Cardiac muscle cell (in vitro differentiated cells and primary cell): Measurements from ENCODE around the gene SP140. TPM values are rescaled to one million over a fixed set of nuclear protein-coding genes. Genes with fewer than 3 reads are reported as not detected.

Experiments used
- DNase-seq, 2 donors: peaks; one replicate each; pipeline versions ENCODE4 v3.0.0 to v3.0.0-alpha.2; 2010 to 2017; ENCODE audit warnings: low read depth in 1 of 2, low spot score in 1 of 2
- H3K27ac ChIP-seq: fragments of 200-600 bp; sonication (generic); 2 replicates; pipeline ENCODE4 v1.5.1; 2016
- H3K27me3 ChIP-seq: fragments of 200-600 bp; sonication (generic); 2 replicates; pipeline ENCODE4 v1.6.0; 2016; ENCODE audit warnings: control low read depth
- H3K36me3 ChIP-seq: fragments of 200-600 bp; sonication (generic); 2 replicates; pipeline ENCODE4 v1.5.1; 2016; ENCODE audit warnings: control low read depth
- H3K4me1 ChIP-seq: fragments of 200-600 bp; sonication (generic); 2 replicates; pipeline ENCODE4 v1.8.1; 2017; ENCODE audit warnings: low read depth, mild to moderate bottlenecking, mixed run types
- H3K4me3 ChIP-seq: fragments of 200-600 bp; sonication (generic); 2 replicates; pipeline ENCODE4 v1.5.1; 2016; ENCODE audit warnings: mild to moderate bottlenecking
- H3K9me3 ChIP-seq: fragments of 200-600 bp; sonication (generic); 2 replicates; pipeline ENCODE4 v1.5.1; 2017; ENCODE audit warnings: low read depth, mild to moderate bottlenecking, control low read depth
- CTCF ChIP-seq: IDR thresholded peaks from 2 replicates; pipeline ENCODE4 v1.5.1; 2012; ENCODE audit warnings: low read depth, mild to moderate bottlenecking, low read length
- polyA plus RNA-seq: library from polyadenylated mRNA; unstranded; fragments of >200 nt; fragmentation: Nextera tagmentation; extraction: Ambion mirVana; gene quantifications from 2 replicates; pipeline ENCODE4 v1.2.1, GENCODE V29; 2016
- total RNA-seq: library from RNA; depleted of rRNA; stranded (reverse); fragments of >200 nt; gene quantifications from 2 replicates; pipeline ENCODE4 v1.2.3, GENCODE V29; 2016

The SP140 gene
- total and polyA plus RNA-seq, 2 experiments from 2014 or later = 0.12 to 0.53 TPM

GRCh38 chr2:230295192-230295591 is 69.7 kb downstream of the SP140 start:
- no peaks in the 10 kb centered on the region for H3K9me3 ChIP-seq
- H3K27me3 ChIP-seq = no peaks in the 10 kb centered on the region
- H3K27ac ChIP-seq = no peak overlapping the region
- no peak for TF ChIP-seq CTCF
- H3K36me3 ChIP-seq = no peaks in the 10 kb centered on the region
- no peak overlapping the region for H3K4me3 ChIP-seq
- no peak for DNase-seq
- no peaks in the 10 kb centered on the region for H3K4me1 ChIP-seq

GRCh38 chr2:230296917-230297316 is 71.4 kb downstream of the SP140 start:
- TF ChIP-seq CTCF = no peak
- Histone ChIP-seq H3K36me3 (no peaks in the 10 kb centered on the region), H3K4me3 (no peak overlapping the region), H3K4me1 (no peaks in the 10 kb centered on the region), H3K9me3 (no peaks in the 10 kb centered on the region), H3K27ac (no peak overlapping the region), H3K27me3 (no peaks in the 10 kb centered on the region)
- no peak for DNase-seq

GRCh38 chr2:230299618-230300017 is 74.1 kb downstream of the SP140 start:
- Histone ChIP-seq H3K27me3 (no peaks in the 10 kb centered on the region), H3K4me3 (no peak overlapping the region), H3K4me1 (no peaks in the 10 kb centered on the region), H3K36me3 (no peaks in the 10 kb centered on the region), H3K9me3 (no peaks in the 10 kb centered on the region), H3K27ac (no peak overlapping the region)
- TF ChIP-seq CTCF = no peak
- no peak for DNase-seq

GRCh38 chr2:230305416-230306275 is 80.1 kb downstream of the SP140 start:
- H3K27me3 ChIP-seq = no peaks in the 10 kb centered on the region
- no peak overlapping the region for H3K4me3 ChIP-seq
- H3K4me1 ChIP-seq = no peaks in the 10 kb centered on the region
- no peaks in the 10 kb centered on the region for H3K9me3 ChIP-seq
- DNase-seq = no peak
- no peaks in the 10 kb centered on the region for H3K36me3 ChIP-seq
- no peak for TF ChIP-seq CTCF
- H3K27ac ChIP-seq = no peak overlapping the region

GRCh38 chr2:230306474-230306873 is 80.9 kb downstream of the SP140 start:
- DNase-seq = no peak
- Histone ChIP-seq H3K36me3 (no peaks in the 10 kb centered on the region), H3K27me3 (no peaks in the 10 kb centered on the region), H3K4me3 (no peak overlapping the region), H3K4me1 (no peaks in the 10 kb centered on the region), H3K27ac (no peak overlapping the region), H3K9me3 (no peaks in the 10 kb centered on the region)
- no peak for TF ChIP-seq CTCF
